PC-9 (cell line): ENCODE data around the gene ZSWIM5. TPM values are rescaled to one million over a fixed set of nuclear protein-coding genes. Genes with fewer than 3 reads are reported as not detected.
"Not testable (repeated sequence)": the region's sequence is repeated elsewhere in the genome, so short reads cannot be mapped to it uniquely, and the experiment has no call there.

Experiments
- BruUV-seq: library from RNA; stranded (reverse); fragments of 400-500 nt; replicated peaks from 2 replicates; lab custom pipeline; 2021; lab: Mats Ljungman, UMichigan
- CTCF ChIA-PET: fragments of 300-600 bp; sonication (Branson Sonifier 250); formaldehyde crosslinking; loops from one replicate; lab custom pipeline; 2022; ENCODE audit warnings: antibody characterized with exemption; lab: Charles Lee
- POLR2A ChIA-PET: fragments of 300-600 bp; sonication (Branson Sonifier 250); formaldehyde crosslinking; loops from one replicate; lab custom pipeline; 2022; ENCODE audit warnings: antibody characterized with exemption; ENCODE audit not compliant: unreplicated experiment; lab: Charles Lee
- DNase-seq, 2 experiments: peaks; one replicate each; pipeline versions ENCODE4 v3.0.0 to v3.0.0-alpha.2; 2015 to 2022; ENCODE audit warnings: mixed read lengths in 1 of 2
- H2AFZ ChIP-seq: fragments of 200-600 bp; sonication (generic); 2 replicates; pipeline ENCODE4 v1.8.1; 2017; ENCODE audit warnings: antibody characterized with exemption
- H3F3A ChIP-seq: fragments of 200-600 bp; sonication (generic); 2 replicates; pipeline ENCODE4 v1.8.1; 2017; ENCODE audit warnings: antibody characterized with exemption, mild to moderate bottlenecking, low read depth; ENCODE audit not compliant: insufficient read depth
- H3K27ac ChIP-seq: fragments of 200-600 bp; sonication (generic); 2 replicates; pipeline ENCODE4 v1.6.1; 2016; ENCODE audit warnings: mixed run types
- H3K27me3 ChIP-seq: fragments of 200-600 bp; sonication (generic); 2 replicates; pipeline ENCODE4 v1.6.1; 2016; ENCODE audit warnings: low read depth, mixed run types; ENCODE audit not compliant: insufficient read depth
- H3K36me3 ChIP-seq: fragments of 200-600 bp; sonication (generic); 2 replicates; pipeline ENCODE4 v1.6.1; 2016; ENCODE audit warnings: low read depth, mixed run types
- H3K4me1 ChIP-seq: fragments of 200-600 bp; sonication (generic); replicated peaks from 2 replicates; pipeline ENCODE4 v1.6.1; 2016; ENCODE audit warnings: mixed run types; ENCODE audit not compliant: insufficient read depth
- H3K4me2 ChIP-seq: fragments of 200-600 bp; sonication (generic); 2 replicates; pipeline ENCODE4 v1.6.1; 2017; ENCODE audit warnings: mixed run types
- H3K4me3 ChIP-seq: fragments of 200-600 bp; sonication (generic); 2 replicates; pipeline ENCODE4 v1.6.1; 2016; ENCODE audit warnings: mixed run types
- H3K79me2 ChIP-seq: fragments of 200-600 bp; sonication (generic); 2 replicates; pipeline ENCODE4 v1.6.1; 2017; ENCODE audit warnings: low read depth, mixed run types
- H3K9me2 ChIP-seq: fragments of 200-600 bp; sonication (generic); 2 replicates; pipeline ENCODE4 v1.8.1; 2017; ENCODE audit warnings: mild to moderate bottlenecking; ENCODE audit not compliant: insufficient read depth
- H3K9me3 ChIP-seq: fragments of 200-600 bp; sonication (generic); 2 replicates; pipeline ENCODE4 v1.8.1; 2016; ENCODE audit warnings: low read depth; ENCODE audit not compliant: insufficient read depth
- H4K20me1 ChIP-seq: fragments of 200-600 bp; sonication (generic); 2 replicates; pipeline ENCODE4 v1.8.1; 2017; ENCODE audit not compliant: insufficient read depth
- EZH2 ChIP-seq: fragments of 200-600 bp; sonication (generic); IDR thresholded peaks from 2 replicates; pipeline ENCODE4 v1.8.0; 2017; ENCODE audit warnings: antibody characterized with exemption, low read depth
- intact Hi-C: fragments of 100-400 bp; cut with micrococcal nuclease; formaldehyde crosslinking; loops from one replicate; pipeline ENCODE4 v1.10.0; 2022; ENCODE audit not compliant: unreplicated experiment
- total RNA-seq: library from RNA; stranded (reverse); gene quantifications from 2 replicates; pipeline ENCODE4 v1.2.3, GENCODE V29; 2021
- TF ChIP-seq, protein P1 (sequence below): fragments of 200-600 bp; sonication (generic); conservative IDR thresholded peaks from 2 replicates; pipeline ENCODE4 v1.6.1; 2017; ENCODE audit warnings: mixed run types, antibody characterized with exemption, mild to moderate bottlenecking, moderate library complexity

The ZSWIM5 gene
- total RNA-seq, 1 experiment from 2014 or later = 0.50 TPM

DNA sequence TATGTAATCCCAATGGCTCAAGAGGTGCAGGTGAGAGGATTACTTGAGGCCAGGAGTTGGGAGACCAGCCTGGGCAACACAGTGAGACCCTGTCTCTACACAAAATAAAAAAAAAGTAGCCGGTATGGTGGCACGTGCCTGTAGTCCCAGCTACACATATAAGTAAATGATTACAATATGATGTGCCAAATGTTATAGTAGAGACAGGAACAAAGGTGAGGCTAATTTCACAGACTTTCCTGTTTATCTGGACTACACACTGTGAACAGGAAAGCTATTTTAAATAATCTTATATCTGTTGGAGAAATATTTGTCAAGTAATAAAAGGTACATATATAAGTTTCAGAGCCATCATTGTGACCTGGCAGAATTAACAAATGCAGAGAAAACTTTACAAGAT is 116.7 kb downstream of the ZSWIM5 start:
- H3K79me2 ChIP-seq = no peaks in the 10 kb centered on the region
- BruUV-seq = no TSS peak
- no peak overlapping the region for H3K4me3 ChIP-seq
- no peak for DNase-seq
- H3F3A ChIP-seq = no peaks in the 10 kb centered on the region
- H3K9me3 ChIP-seq = no peaks in the 10 kb centered on the region
- no peaks in the 10 kb centered on the region for H3K9me2 ChIP-seq
- no peaks in the 10 kb centered on the region for H3K4me1 ChIP-seq
- H3K4me2 ChIP-seq = no peak overlapping the region
- H3K27me3 ChIP-seq = no peaks in the 10 kb centered on the region
- ChIA-PET CTCF (no interaction called here), POLR2A (no interaction called here)
- no peaks in the 10 kb centered on the region for H3K36me3 ChIP-seq
- no peak overlapping the region for H3K27ac ChIP-seq
- intact Hi-C loops = no loop called here
- TF ChIP-seq, protein P1, sequence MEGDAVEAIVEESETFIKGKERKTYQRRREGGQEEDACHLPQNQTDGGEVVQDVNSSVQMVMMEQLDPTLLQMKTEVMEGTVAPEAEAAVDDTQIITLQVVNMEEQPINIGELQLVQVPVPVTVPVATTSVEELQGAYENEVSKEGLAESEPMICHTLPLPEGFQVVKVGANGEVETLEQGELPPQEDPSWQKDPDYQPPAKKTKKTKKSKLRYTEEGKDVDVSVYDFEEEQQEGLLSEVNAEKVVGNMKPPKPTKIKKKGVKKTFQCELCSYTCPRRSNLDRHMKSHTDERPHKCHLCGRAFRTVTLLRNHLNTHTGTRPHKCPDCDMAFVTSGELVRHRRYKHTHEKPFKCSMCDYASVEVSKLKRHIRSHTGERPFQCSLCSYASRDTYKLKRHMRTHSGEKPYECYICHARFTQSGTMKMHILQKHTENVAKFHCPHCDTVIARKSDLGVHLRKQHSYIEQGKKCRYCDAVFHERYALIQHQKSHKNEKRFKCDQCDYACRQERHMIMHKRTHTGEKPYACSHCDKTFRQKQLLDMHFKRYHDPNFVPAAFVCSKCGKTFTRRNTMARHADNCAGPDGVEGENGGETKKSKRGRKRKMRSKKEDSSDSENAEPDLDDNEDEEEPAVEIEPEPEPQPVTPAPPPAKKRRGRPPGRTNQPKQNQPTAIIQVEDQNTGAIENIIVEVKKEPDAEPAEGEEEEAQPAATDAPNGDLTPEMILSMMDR = no peak
- TF ChIP-seq EZH2 = no peak
- no peaks in the 10 kb centered on the region for H4K20me1 ChIP-seq
- no peak overlapping the region for H2AFZ ChIP-seq

DNA sequence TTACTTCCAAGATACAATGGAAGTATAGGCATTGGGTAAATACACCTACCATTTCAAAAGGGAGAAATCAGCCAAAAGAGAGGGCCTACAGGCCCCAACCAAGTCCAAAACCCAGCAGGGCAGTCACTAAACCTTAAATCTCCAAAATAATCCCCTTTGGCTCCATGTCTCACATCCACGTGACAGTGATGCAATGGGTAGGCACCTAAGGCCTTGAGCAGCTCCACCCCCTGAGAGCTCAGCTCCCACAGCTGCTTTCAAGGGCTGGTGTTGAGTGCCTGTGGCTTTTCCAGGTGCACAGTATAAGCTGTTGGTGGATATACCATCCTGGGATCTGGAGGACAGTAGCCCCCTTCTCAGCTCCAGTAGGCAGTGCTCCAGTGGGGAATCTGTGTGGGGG is 121.8 kb downstream of the ZSWIM5 start:
- Histone ChIP-seq H3K9me2 (no peaks in the 10 kb centered on the region), H3K4me1 (no peaks in the 10 kb centered on the region), H3K4me3 (no peak overlapping the region), H2AFZ (no peak overlapping the region), H3K27ac (no peak overlapping the region), H3K79me2 (no peaks in the 10 kb centered on the region), H4K20me1 (no peaks in the 10 kb centered on the region), H3K27me3 (no peaks in the 10 kb centered on the region), H3F3A (no peaks in the 10 kb centered on the region), H3K9me3 (no peaks in the 10 kb centered on the region), H3K4me2 (no peak overlapping the region), H3K36me3 (no peaks in the 10 kb centered on the region)
- ChIA-PET CTCF (no interaction called here), POLR2A (interaction anchor here (0.6 kb wide), 1 partner anchor 1577 kb away, joined by 13 read pairs; no protein-coding TSS in a partner anchor)
- no TSS peak for BruUV-seq
- DNase-seq = no peak
- no peak for TF ChIP-seq EZH2
- TF ChIP-seq, protein P1 = no peak
- intact Hi-C loops = no loop called here

DNA sequence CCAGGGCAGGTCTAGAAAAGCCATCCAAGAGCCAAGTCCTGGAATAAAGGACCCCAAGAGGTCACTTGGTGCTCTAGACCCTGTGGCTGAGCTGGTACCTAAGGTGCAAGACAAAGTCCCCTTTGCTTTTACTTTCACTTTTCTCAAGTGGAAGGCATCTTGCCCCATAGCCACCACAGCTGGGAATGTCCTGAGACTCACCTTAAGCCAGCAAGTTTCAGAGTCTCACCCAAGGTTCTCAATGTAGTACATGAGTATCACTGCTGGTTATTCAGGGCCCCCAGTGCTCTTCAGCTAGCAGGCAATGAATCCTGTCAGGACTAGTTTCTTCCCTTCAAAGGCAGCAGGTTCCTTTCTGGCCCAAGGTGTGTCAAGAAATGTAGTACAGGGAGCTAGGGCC is 126.9 kb downstream of the ZSWIM5 start:
- H3K36me3 ChIP-seq = no peaks in the 10 kb centered on the region
- intact Hi-C loops = no loop called here
- H4K20me1 ChIP-seq = no peaks in the 10 kb centered on the region
- H3F3A ChIP-seq = no peaks in the 10 kb centered on the region
- no peak for DNase-seq
- H3K27ac ChIP-seq = no peak overlapping the region
- no peaks in the 10 kb centered on the region for H3K9me3 ChIP-seq
- no peaks in the 10 kb centered on the region for H3K9me2 ChIP-seq
- no TSS peak for BruUV-seq
- no peaks in the 10 kb centered on the region for H3K4me1 ChIP-seq
- H3K79me2 ChIP-seq = no peaks in the 10 kb centered on the region
- H2AFZ ChIP-seq = no peak overlapping the region
- no peak overlapping the region for H3K4me2 ChIP-seq
- CTCF ChIA-PET = no interaction called here
- H3K4me3 ChIP-seq = no peak overlapping the region
- H3K27me3 ChIP-seq = no peaks in the 10 kb centered on the region
- TF ChIP-seq EZH2 = no peak
- TF ChIP-seq, protein P1 = no peak
- POLR2A ChIA-PET = no interaction called here

DNA sequence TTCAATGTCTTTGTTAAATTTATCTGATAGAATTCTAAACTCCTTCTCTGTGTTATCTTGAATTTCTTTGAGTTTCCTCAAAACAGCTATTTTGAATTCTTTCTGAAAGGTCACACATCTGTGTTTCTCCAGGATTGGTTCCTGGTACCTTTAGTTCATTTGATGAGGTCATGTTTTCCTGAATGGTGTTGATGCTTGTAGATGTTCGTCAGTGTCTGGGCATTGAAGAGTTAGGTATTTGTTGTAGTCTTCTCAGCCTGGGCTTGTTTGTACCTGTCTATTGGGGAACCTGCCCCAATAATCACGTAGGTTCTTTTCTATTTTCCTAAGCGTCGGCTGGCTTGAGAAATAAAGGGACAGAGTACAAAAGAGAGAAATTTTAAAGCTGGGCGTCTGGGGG is 129.4 kb downstream of the ZSWIM5 start:
- H3K9me2 ChIP-seq, DNase-seq, H2AFZ ChIP-seq, POLR2A ChIA-PET, H3K9me3 ChIP-seq, H3K4me1 ChIP-seq, H3K36me3 ChIP-seq, CTCF ChIA-PET, H3K27me3 ChIP-seq, H4K20me1 ChIP-seq, H3K4me2 ChIP-seq, BruUV-seq, H3K4me3 ChIP-seq, intact Hi-C loops, H3K79me2 ChIP-seq, H3F3A ChIP-seq, H3K27ac ChIP-seq: not testable (repeated sequence)
